RWPE2 (cell line): ENCODE results near the gene PTPRN2.

ENCODE experiments used
- ATAC-seq: fragments of 200-7000 bp; cut with Tn5 transposase; 3 replicates; pipeline ENCODE4 v1.9.1; 2021; ENCODE audit warnings: low read depth
- DNase-seq: peaks from one replicate; pipeline ENCODE4 v3.0.0-alpha.2; 2020; ENCODE audit warnings: low spot score
- H3K27ac ChIP-seq: fragments of 450-650 bp; 2 replicates; pipeline ENCODE4 v1.5.1; 2017; ENCODE audit warnings: mild to moderate bottlenecking; ENCODE audit not compliant: poor library complexity, severe bottlenecking
- H3K27me3 ChIP-seq: fragments of 250-450 bp; sonication (Bioruptor Pico); 2 replicates; pipeline ENCODE4 v1.5.1; 2021; ENCODE audit warnings: mild to moderate bottlenecking, moderate library complexity; ENCODE audit not compliant: insufficient read depth, poor library complexity, severe bottlenecking
- H3K36me3 ChIP-seq: fragments of 250-450 bp; sonication (Bioruptor Pico); 2 replicates; pipeline ENCODE4 v1.5.1; 2020; ENCODE audit warnings: low read depth, mild to moderate bottlenecking, moderate library complexity
- H3K4me1 ChIP-seq: fragments of 250-450 bp; sonication (Bioruptor Pico); 2 replicates; pipeline ENCODE4 v1.5.1; 2021; ENCODE audit warnings: mild to moderate bottlenecking, moderate library complexity; ENCODE audit not compliant: insufficient read depth, poor library complexity, severe bottlenecking
- H3K4me3 ChIP-seq: fragments of 250-450 bp; sonication (Bioruptor Pico); 2 replicates; pipeline ENCODE4 v1.5.1; 2021; ENCODE audit warnings: mild to moderate bottlenecking, moderate library complexity; ENCODE audit not compliant: severe bottlenecking
- H3K9me3 ChIP-seq: fragments of 250-450 bp; sonication (Bioruptor Pico); 2 replicates; pipeline ENCODE4 v1.5.1; 2021; ENCODE audit warnings: mild to moderate bottlenecking, moderate library complexity; ENCODE audit not compliant: severe bottlenecking
- TF ChIP-seq, protein P1 (sequence below): fragments of 450-650 bp; IDR thresholded peaks from one replicate; pipeline ENCODE4 v1.5.1; 2017; ENCODE audit warnings: mild to moderate bottlenecking, moderate library complexity; ENCODE audit not compliant: poor library complexity, severe bottlenecking

Gene PTPRN2

DNA sequence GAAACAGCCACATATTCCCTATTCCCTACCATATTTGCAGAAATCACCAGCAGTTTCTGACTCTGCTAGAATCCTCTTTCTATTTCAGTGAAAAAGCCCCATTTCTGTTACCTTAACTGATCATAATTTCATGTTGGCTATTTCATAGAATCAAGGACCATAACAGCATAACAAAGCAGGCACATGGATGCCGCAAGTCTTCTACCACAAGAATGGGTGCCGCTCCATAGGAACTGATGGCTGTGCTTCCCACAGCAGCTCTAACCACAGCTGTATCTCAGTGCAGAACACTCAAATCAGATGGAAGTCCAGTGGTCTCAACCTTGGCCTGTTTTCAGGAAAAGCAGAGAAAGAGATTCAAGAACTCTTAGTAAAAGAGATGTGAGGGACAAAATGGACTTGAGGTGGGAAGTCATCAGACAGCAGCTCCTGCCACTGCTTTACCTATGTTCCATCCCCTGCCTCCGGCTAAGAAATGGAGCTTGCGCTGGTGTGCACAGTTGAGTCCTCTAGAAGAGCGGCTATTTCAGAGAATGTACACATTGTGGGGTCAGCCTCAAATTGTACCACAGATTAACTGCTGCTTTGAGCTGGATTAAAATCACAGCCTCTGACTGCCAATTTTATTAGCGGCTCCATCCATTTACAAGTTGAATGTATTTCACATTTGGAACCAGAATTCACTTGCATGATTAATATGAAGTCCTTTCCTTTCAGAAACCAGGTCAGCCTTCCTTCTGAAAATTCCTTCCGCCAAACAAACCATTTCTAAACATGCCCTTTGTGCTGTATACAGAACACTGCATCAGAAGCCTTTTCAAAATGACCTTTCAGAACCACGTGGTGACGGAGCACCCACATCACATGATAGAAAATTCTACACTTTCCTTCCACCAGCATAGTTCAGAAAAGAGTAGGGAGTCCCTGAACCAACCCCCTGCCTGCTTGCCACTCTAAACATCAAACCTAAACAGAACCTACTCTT lies 7.7 kb downstream of the PTPRN2 start:
- Histone ChIP-seq H3K27ac (no peak overlapping the region), H3K36me3 (no peaks in the 10 kb centered on the region), H3K27me3 (peaks cover 10% of the 10 kb centered on the region), H3K4me3 (no peak overlapping the region), H3K4me1 (no peaks in the 10 kb centered on the region), H3K9me3 (peaks cover 2% of the 10 kb centered on the region)
- TF ChIP-seq, protein P1, sequence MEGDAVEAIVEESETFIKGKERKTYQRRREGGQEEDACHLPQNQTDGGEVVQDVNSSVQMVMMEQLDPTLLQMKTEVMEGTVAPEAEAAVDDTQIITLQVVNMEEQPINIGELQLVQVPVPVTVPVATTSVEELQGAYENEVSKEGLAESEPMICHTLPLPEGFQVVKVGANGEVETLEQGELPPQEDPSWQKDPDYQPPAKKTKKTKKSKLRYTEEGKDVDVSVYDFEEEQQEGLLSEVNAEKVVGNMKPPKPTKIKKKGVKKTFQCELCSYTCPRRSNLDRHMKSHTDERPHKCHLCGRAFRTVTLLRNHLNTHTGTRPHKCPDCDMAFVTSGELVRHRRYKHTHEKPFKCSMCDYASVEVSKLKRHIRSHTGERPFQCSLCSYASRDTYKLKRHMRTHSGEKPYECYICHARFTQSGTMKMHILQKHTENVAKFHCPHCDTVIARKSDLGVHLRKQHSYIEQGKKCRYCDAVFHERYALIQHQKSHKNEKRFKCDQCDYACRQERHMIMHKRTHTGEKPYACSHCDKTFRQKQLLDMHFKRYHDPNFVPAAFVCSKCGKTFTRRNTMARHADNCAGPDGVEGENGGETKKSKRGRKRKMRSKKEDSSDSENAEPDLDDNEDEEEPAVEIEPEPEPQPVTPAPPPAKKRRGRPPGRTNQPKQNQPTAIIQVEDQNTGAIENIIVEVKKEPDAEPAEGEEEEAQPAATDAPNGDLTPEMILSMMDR: no peak
- DNase-seq (no peak), ATAC-seq (no peak)

DNA sequence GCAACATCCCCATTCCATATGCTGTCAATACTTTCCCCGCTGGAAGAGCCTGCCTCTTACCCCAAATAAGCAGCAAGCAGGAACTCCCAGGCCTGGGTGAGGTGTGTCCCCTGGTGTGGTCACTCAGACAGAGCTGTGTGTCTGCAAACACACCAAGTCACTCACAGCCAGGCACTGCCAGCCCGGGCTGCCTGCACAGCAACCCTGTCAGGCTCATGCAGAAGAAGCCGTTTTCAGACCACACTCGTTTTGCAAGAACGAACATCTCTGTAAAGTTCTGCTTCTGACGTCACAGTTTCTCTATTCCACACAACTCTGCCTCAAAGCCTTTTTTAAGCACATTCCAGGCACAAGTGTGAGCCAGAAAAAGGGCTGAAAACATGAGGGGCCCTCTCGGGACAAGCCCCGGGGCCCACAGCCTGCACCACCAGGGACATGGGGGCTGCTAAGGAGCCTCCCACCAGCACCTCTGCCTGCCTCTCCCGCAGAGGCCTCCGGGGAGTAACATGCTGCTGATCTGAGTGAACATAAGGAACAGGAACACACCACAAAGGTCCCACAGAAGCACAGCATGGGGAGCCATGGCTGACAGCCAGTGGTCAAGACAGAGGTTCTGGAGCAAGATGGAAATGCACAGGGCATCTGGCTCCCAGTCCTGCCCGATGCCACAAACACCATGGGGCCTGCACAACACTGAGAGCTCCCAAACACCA lies 11.4 kb downstream of the PTPRN2 start:
- DNase-seq: no peak

DNA sequence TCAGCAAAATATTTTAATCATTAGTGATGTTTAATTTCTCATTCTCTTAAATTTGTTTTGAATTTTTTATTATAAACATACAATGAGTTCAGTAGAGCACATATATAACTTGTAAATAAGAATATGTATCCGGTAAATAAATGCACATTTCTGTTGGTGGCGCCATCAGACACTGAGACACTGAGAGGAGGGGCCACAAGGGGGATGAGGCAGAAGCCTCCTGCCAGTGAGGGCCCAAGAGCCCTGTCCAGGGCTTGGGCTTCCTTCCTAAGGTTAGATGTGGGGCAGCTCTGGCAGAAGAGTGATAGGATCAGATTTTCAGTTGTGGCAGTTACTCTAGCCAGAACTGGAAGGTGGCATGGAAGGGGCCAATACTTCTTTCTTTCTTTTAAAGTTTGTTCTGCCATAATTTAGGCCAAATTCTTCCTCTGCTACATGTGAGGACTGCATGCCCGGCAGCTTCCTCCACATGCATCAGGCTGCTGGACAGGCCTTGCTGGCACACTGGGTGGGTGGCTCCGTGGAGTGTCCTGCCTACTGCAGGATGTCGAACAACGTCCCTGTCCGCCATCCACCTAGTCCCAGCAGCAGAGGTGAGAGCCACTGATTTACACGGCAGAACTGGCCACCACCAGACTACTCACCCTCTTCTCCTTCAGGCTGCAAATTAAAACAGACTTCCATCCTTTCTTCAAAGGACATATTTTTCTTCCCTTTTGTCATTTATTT lies 13.2 kb downstream of the PTPRN2 start:
- DNase-seq (no peak), ATAC-seq (no peak)
- peaks cover 13% of the 10 kb centered on the region for H3K27me3 ChIP-seq
- TF ChIP-seq, protein P1: no peak
- H3K4me1 ChIP-seq: no peaks in the 10 kb centered on the region
- no peak overlapping the region for H3K4me3 ChIP-seq
- H3K27ac ChIP-seq: no peak overlapping the region
- H3K36me3 ChIP-seq: no peaks in the 10 kb centered on the region
- H3K9me3 ChIP-seq: no peaks in the 10 kb centered on the region

More for the DNA sequence above, 11.4 kb downstream of the PTPRN2 start:
- Histone ChIP-seq H3K9me3 (peaks cover 2% of the 10 kb centered on the region), H3K27ac (no peak overlapping the region), H3K36me3 (no peaks in the 10 kb centered on the region), H3K4me3 (no peak overlapping the region), H3K4me1 (no peaks in the 10 kb centered on the region), H3K27me3 (peaks cover 3% of the 10 kb centered on the region)
- no peak for ATAC-seq
- TF ChIP-seq, protein P1: no peak

DNA sequence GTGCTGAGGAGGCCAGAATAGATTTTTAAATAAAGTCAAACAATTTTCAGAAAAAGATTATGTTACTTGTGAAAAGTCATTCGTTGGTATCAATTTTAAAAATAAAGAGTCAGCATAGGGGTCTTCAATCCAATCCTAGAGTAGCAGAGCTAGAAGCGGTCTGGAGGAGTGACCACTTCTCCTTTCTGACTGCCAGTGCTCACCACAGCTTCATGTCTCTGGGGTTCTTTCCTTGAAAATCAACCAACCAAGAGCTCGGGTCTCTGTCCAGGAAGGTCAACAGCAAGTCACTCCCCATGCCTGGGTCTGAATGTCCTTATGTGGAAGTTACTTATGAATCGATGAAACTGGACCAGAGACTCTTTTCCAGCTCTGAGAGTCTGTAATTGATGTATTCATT lies 14.3 kb downstream of the PTPRN2 start:
- Histone ChIP-seq H3K4me3 (no peak overlapping the region), H3K4me1 (no peaks in the 10 kb centered on the region), H3K27me3 (peaks cover 22% of the 10 kb centered on the region), H3K9me3 (no peaks in the 10 kb centered on the region), H3K27ac (no peak overlapping the region), H3K36me3 (no peaks in the 10 kb centered on the region)
- no peak for DNase-seq
- no peak for ATAC-seq
- TF ChIP-seq, protein P1: no peak
